Omental fat pad (tissue), 4 donors: ENCODE data around the gene KRT6B. TPM values are rescaled to one million over a fixed set of nuclear protein-coding genes. Genes with fewer than 3 reads are reported as not detected.
A peak's percentile ranks its signal among the peaks of the same experiment; 100 is the strongest.

Experiments
- ATAC-seq: fragments of 150-250 bp; one replicate; pipeline ENCODE4 v1.9.1; 2016; ENCODE audit warnings: mild to moderate bottlenecking, moderate library complexity; ENCODE audit not compliant: low FRiP score
- DNase-seq: peaks from one replicate; pipeline ENCODE4 v3.0.0-alpha.2; 2019; ENCODE audit warnings: low spot score
- CTCF ChIP-seq, 3 donors: fragments of 450-650 bp; IDR thresholded peaks; one replicate each; pipeline ENCODE4 v1.5.1; 2016 to 2017; ENCODE audit warnings: antibody characterized with exemption in 3 of 3, mild to moderate bottlenecking in 3 of 3, moderate library complexity in 2 of 3
- total RNA-seq, 4 donors: library from RNA; depleted of rRNA; stranded (reverse); fragments of >200 nt; gene quantifications; one replicate each; pipeline ENCODE4 v1.1.0, GENCODE V29; 2016

KRT6B gene
- total RNA-seq, 4 donors from 2014 or later = 0.24 to 0.46 TPM; not detected in 2

GRCh38 chr12:52436000-52436827 is 15.7 kb downstream of the KRT6B start:
- TF ChIP-seq CTCF (IDR thresholded peaks at IDR 0.05) = no peak
- DNase-seq (no peak), ATAC-seq (peak; percentile 58)

DNA sequence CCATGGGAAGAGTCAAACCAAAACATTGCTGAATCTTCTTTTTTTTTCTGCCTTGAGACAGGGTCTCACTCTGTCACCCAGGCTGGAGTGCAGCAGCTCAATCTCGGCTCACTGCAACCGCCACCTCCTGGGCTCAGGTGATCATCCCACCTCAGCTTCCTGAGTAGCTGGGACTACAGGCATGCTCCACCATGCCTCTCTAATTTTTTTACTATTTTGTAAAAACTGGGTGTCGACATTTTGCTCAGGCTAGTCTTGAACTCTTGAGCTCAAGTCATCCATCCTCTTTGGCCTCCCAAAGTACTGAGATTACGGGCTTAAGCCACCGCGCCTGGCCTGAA is 16.3 kb downstream of the KRT6B start:
- ATAC-seq (no peak), DNase-seq (no peak)
- no peak for TF ChIP-seq CTCF (IDR thresholded peaks at IDR 0.05)

DNA sequence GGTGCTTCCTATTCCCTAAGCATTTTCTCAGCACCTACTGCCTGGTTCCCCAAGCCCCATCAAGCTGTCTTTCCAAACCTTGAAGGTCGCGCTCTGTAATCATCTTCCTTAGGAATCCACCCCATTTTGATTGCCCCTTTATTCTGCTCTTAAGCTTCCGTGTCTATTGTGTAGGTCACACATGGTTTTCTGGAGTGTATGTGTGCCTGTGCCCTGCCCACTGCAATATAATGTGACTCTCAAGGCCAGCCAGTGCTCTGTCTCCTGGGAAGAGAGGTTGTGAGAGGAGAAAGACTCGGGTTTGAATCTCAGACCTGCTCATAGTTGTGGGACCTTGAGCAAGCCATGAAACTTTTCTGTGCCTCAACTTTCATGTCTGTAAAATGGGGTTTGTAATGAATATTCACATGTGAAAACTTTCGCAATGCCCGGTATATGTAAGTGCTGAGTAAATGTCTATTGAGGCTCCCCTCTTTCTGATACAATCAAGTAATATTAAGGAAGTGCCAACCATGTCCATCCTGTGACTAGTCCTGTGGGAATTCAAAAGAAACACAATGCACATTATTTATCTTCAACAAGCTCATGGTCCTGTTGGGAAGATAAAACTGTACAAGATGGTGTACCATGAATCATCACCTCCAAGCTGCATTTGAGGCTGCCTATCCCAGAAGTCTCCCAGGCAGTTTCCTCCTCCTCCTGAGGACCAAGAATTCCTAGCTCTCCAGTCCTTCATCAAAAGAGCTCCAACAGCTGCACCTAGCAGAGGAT is 17.0 kb downstream of the KRT6B start:
- DNase-seq (no peak), ATAC-seq (no peak)
- TF ChIP-seq CTCF (IDR thresholded peaks at IDR 0.05) = no peak

DNA sequence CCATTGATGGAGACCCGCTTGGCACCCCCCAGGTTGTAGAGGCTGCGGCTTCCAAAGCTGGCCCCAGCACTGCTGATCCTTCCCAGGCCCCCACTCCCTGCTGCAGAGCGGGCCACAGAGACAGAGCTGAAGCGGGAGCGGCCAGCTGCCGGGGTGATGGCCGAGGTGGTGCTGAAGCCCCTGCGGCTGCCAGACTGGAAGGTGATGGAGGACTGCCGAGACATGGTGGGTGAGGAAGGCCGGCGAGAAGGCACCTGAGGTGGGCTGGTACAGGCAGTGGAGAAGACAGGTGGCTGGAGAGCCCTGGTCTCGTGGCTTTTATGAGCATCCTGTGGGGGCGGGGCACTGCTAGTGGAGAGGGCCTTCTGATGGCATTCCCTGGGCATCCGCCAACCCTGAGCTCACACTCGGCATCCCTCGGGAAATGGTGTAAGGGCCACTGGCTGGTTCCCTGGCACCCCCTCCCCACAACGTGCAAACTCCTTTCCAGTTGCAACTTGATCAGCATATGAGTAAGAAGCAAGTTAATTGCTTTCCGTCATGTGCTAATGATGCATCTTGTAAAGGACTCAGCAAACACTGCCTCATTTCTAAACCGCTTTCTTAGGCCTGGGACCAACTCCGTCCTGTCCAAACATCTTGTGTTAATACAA is 17.7 kb downstream of the KRT6B start, which contains the start of gene KRT75:
TSS of gene KRT75 (minus strand) at position 291 of the 653 bp plus-strand sequence. CDS start at position 224, 67 bp downstream.
- DNase-seq = no peak
- ATAC-seq = no peak

DNA sequence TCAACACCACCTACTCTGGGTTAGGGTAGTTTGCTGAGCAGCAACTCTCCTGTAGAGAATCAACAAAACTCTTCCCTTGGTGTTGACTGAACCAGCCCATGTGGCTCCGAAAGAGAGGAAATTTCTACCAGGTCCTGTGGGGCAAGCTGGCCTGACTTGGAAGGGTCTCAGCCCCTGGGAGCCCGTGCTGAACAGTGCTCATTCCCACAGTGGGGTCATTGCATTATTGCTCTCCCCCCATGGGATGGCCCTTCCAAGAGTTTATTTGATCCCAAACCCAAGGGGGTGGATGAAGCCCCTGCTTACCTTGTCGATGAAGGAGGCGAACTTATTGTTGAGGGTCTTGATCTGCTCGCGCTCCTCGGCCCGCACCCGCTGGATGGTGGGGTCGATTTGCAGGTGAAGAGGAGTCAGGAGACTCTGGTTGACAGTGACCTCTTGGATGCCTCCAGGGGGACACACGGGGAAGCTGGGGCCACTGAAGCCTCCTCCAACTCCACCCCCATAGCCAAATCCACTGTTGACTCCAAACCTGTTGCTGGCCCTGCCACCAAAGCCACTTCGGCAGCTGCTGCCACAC is 18.4 kb downstream of the KRT6B start:
- TF ChIP-seq CTCF (IDR thresholded peaks at IDR 0.05) = no peak
- DNase-seq (no peak), ATAC-seq (no peak)

More for the DNA sequence above, 17.7 kb downstream of the KRT6B start, which contains the start of gene KRT75:
- no peak for TF ChIP-seq CTCF (IDR thresholded peaks at IDR 0.05)

GRCh38 chr12:52432559-52433207 is 19.3 kb downstream of the KRT6B start:
- no peak for TF ChIP-seq CTCF (IDR thresholded peaks at IDR 0.05)
- no peak for ATAC-seq
- no peak for DNase-seq
